GM19372 (cell line): Measurements from ENCODE around the gene NELFCD.

Experiments used
- ATAC-seq: cut with Tn5 transposase; IDR thresholded peaks from one replicate; pipeline ENCODE4 v1.9.1; 2021; ENCODE audit warnings: mild to moderate bottlenecking, low read depth, moderate library complexity; ENCODE audit not compliant: unreplicated experiment

NELFCD gene

DNA sequence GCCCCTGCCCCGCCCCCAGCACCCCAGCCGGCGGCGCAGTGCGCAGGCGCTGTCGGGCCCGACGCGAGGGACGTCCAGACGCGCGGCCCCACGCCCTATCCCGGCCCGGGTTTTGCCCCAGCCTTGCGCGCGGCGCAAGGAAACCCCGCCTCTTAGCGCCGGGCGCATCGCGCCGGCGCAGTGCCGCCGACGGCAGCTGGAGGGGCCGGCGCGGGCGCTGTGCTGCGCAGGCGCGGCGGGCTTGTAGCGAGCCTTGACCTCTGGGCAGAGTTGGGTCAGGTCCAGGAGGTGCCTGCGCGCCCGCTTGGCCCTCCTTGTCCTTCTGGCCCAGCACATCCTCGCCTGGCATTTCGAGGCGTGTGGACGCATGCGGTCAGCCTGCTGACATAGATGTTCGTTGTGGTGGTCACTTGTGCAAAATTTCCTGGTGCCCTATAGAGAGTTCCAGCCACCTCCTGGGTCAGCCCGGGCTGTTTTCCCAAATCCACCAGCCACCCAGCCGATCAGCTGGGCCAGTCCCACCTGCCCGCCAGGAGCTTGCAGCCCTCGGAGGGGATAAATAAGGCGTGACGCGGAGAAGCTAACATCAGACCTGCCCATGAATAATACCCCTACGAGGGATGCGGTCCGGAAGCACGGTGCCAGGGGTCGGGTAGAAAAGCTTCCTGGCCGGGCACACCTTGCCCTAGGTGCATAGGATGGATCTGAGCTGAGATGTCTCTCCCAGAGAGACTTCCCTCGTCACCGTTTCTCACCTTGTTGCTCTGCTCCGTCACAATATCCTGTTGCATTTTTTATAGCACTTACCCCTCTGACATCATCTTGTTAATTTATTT is 62.0 kb downstream of the NELFCD start:
- ATAC-seq: peak; percentile 94

DNA sequence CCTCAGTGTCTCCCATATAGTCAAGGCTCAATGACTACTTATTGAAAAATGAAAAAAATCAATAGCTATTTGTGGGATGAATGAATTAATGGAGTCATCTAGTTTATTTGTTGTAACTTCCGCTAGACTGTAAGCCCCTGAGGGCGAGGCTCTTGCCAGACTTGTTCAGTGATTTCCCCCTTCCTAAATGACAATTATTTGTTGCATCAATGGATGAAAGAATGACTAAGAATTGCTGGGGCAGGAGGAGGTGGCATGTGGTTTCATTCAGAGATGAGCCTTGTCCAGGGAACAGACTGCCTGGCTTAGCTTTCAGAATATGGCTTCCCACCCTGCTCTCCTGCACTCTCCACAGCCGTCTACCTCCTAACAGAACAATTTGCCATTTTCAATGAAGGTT is 62.6 kb downstream of the NELFCD start:
- no peak for ATAC-seq

GRCh38 chr20:59044295-59044694 is 63.2 kb downstream of the NELFCD start:
- no peak for ATAC-seq
